Endothelial cell of umbilical vein (primary cell): ENCODE data around the gene ZDHHC17. TPM values are rescaled to one million over a fixed set of nuclear protein-coding genes. Genes with fewer than 3 reads are reported as not detected.
"Not testable (repeated sequence)": the region's sequence is repeated elsewhere in the genome, so short reads cannot be mapped to it uniquely, and the experiment has no call there.

Experiments
- BruUV-seq: library from RNA; stranded (reverse); fragments of 400-500 nt; replicated peaks from 2 replicates; lab custom pipeline; 2021; lab: Mats Ljungman, UMichigan
- CTCF ChIA-PET: fragments of 300-600, 350-600 bp; sonication (Branson Sonifier 250); formaldehyde crosslinking; loops from one replicate; lab custom pipeline; 2021; ENCODE audit warnings: antibody characterized with exemption, inconsistent platforms; lab: Charles Lee
- POLR2A ChIA-PET: fragments of 300-600, 350-600 bp; sonication (Branson Sonifier 250); formaldehyde crosslinking; loops from one replicate; lab custom pipeline; 2021; ENCODE audit warnings: antibody characterized with exemption, inconsistent platforms; lab: Charles Lee
- DNase-seq: peaks from one replicate; pipeline ENCODE4 v3.0.0-alpha.2; 2011; ENCODE audit warnings: low read depth, low spot score
- FAIRE-seq: peaks from 2 replicates; lab custom pipeline; 2011; peaks lifted over from hg19 to GRCh38; lab: Jason Lieb, UNC
- H2AFZ ChIP-seq: 2 replicates; pipeline ENCODE4 v1.6.0; 2012; ENCODE audit warnings: low read depth, low read length, control low read depth, inconsistent platforms
- H3K27ac ChIP-seq: 2 replicates; pipeline ENCODE4 v1.5.1; 2011; ENCODE audit warnings: low read depth, mild to moderate bottlenecking, control low read depth, low read length, moderate library complexity; ENCODE audit not compliant: insufficient read depth
- H3K27me3 ChIP-seq, 2 experiments: 2 replicates each; pipeline versions ENCODE4 v1.6.0 to v1.6.1; 2011; ENCODE audit warnings: low read length in 2 of 2, mixed read lengths in 1 of 2; ENCODE audit not compliant: control insufficient read depth in 2 of 2, insufficient read depth in 2 of 2
- H3K36me3 ChIP-seq, 2 experiments: 2 replicates in 1 of 2; 3 replicates in 1 of 2; pipeline ENCODE4 v1.5.1; 2011; ENCODE audit warnings: low read length in 2 of 2, mild to moderate bottlenecking in 1 of 2, moderate library complexity in 1 of 2; ENCODE audit not compliant: control insufficient read depth in 2 of 2, insufficient read depth in 2 of 2; ENCODE audit errors: extremely low read depth in 1 of 2
- H3K4me1 ChIP-seq: 3 replicates; pipeline ENCODE4 v1.5.1; 2011; ENCODE audit warnings: mild to moderate bottlenecking, low read length; ENCODE audit not compliant: control insufficient read depth, insufficient read depth; ENCODE audit errors: extremely low read depth
- H3K4me2 ChIP-seq: 2 replicates; pipeline ENCODE4 v1.6.1; 2011; ENCODE audit warnings: low read length, control low read depth, mixed read lengths; ENCODE audit not compliant: insufficient read depth
- H3K4me3 ChIP-seq, 3 experiments: fragments of 200-600 bp in 1 of 3; sonication (generic), shearing (Covaris generic) in 1 of 3; replicated peaks in 1 of 3; 2 replicates each; pipeline ENCODE4 v1.5.1; 2011 to 2016; ENCODE audit warnings: control low read depth in 3 of 3, low read length in 3 of 3, mild to moderate bottlenecking in 2 of 3, inconsistent platforms in 1 of 3, low read depth in 1 of 3, moderate library complexity in 1 of 3; ENCODE audit not compliant: insufficient read depth in 1 of 3
- H3K79me2 ChIP-seq: 2 replicates; pipeline ENCODE4 v1.6.0; 2012; ENCODE audit warnings: low read length, inconsistent platforms; ENCODE audit not compliant: control insufficient read depth, insufficient read depth
- H3K9ac ChIP-seq: replicated peaks from 2 replicates; pipeline ENCODE3; 2011; ENCODE audit warnings: low read length, control low read depth; ENCODE audit not compliant: insufficient read depth; ENCODE audit errors: extremely low read depth
- H3K9me1 ChIP-seq: replicated peaks from 3 replicates; pipeline ENCODE4 v1.6.0; 2011; ENCODE audit warnings: mild to moderate bottlenecking, low read length; ENCODE audit not compliant: control insufficient read depth, insufficient read depth; ENCODE audit errors: extremely low read depth
- H3K9me3 ChIP-seq: replicated peaks from 2 replicates; pipeline ENCODE4 v1.5.1; 2012; ENCODE audit warnings: low read length, inconsistent platforms; ENCODE audit not compliant: control insufficient read depth, insufficient read depth
- H4K20me1 ChIP-seq: replicated peaks from 2 replicates; pipeline ENCODE3; 2011; ENCODE audit warnings: mild to moderate bottlenecking, low read length; ENCODE audit not compliant: control insufficient read depth, insufficient read depth; ENCODE audit errors: extremely low read depth
- FOS ChIP-seq: IDR thresholded peaks from 2 replicates; pipeline ENCODE4 v1.6.1; 2011; ENCODE audit warnings: mild to moderate bottlenecking, low read length, moderate library complexity, borderline replicate concordance; ENCODE audit not compliant: insufficient read depth
- GATA2 ChIP-seq: IDR thresholded peaks from 2 replicates; pipeline ENCODE4 v1.7.0; 2011; ENCODE audit warnings: low read depth, mild to moderate bottlenecking, moderate library complexity, mixed read lengths, low read length; ENCODE audit not compliant: insufficient read length, insufficient read depth
- JUN ChIP-seq: IDR thresholded peaks from 2 replicates; pipeline ENCODE4 v1.6.1; 2011; ENCODE audit warnings: borderline replicate concordance, low read depth; ENCODE audit not compliant: insufficient read length, insufficient read depth
- MYC ChIP-seq: IDR thresholded peaks from one replicate; pipeline ENCODE4 v1.6.1; 2011; ENCODE audit warnings: mild to moderate bottlenecking, low read depth, low read length
- POLR2A ChIP-seq: IDR thresholded peaks from 2 replicates; pipeline ENCODE4 v1.6.1; 2012; ENCODE audit warnings: low read depth, mild to moderate bottlenecking, control low read depth, low read length
- POLR2AphosphoS5 ChIP-seq: IDR thresholded peaks from 2 replicates; pipeline ENCODE4 v1.6.1; 2012; ENCODE audit warnings: low read depth, mild to moderate bottlenecking, control low read depth, low read length, moderate library complexity; ENCODE audit not compliant: insufficient read depth
- dilution Hi-C: fragments of 300-500 bp; cut with MboI; formaldehyde crosslinking; loops from one replicate; pipeline ENCODE4 v1.15.0; 2019; ENCODE audit warnings: low sequenced_read_pairs; ENCODE audit not compliant: extremely low pct_ligation_motif_present
- intact Hi-C: fragments of 100-400 bp; cut with micrococcal nuclease; formaldehyde crosslinking; loops from one replicate; pipeline ENCODE4 v1.10.0; 2022
- polyA plus RNA-seq, 4 experiments: library from polyadenylated mRNA; depleted of rRNA in 3 of 4; stranded (reverse) in 3 of 4; unstranded in 1 of 4; fragments of >200 nt; gene quantifications; 2 replicates each; pipeline versions ENCODE4 v1.2.1 to v1.2.3, GENCODE V29; 2011 to 2012; ENCODE audit warnings: missing spikeins in 1 of 4
- total RNA-seq: library from RNA; stranded (reverse); gene quantifications from 2 replicates; pipeline ENCODE4 v1.2.3, GENCODE V29; 2021
- TF ChIP-seq, protein P1 (sequence below): IDR thresholded peaks from 2 replicates; pipeline ENCODE4 v1.6.1; 2011; ENCODE audit not compliant: insufficient read depth, insufficient read length
- TF ChIP-seq, protein P2 (sequence below), 2 donors: IDR thresholded peaks; 1 replicate in 1 of 2; 2 replicates in 1 of 2; pipeline ENCODE4 v1.5.1; 2011; ENCODE audit warnings: low read length in 2 of 2, mild to moderate bottlenecking in 2 of 2, moderate library complexity in 2 of 2, control low read depth in 1 of 2, inconsistent platforms in 1 of 2, low read depth in 1 of 2; ENCODE audit not compliant: insufficient read depth in 1 of 2; ENCODE audit errors: extremely low read depth in 1 of 2

Gene ZDHHC17
- total and polyA plus RNA-seq, 2 donors (not counting 3 experiments of a cell fraction or from before 2014, with no cell fraction given): 21.2 to 26.9 TPM

DNA sequence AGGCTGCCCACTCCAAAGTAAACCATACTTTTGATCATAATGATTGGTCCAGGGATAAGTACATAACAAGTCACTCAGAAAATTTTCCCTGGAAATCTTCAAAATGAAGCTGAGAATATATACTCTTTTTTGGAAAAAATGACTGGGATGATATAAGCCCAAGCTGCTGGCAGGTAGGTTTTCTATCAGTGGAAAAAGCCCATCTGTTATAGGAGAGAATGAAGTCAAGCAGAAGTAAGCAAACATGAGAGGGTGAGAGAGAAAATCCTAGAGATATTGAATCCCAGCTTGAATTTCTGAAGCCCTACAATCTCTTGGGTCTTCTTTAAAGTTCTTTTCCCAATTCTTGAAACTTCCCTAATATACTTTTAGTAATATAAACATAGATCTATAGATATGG lies 37.3 kb upstream of the ZDHHC17 start:
- no TSS peak for BruUV-seq
- peaks cover 0 to 2% of the 10 kb centered on the region in 2 experiments for H3K27me3 ChIP-seq
- H3K4me2 ChIP-seq: no peak overlapping the region
- H3K9me1 ChIP-seq: no peaks in the 10 kb centered on the region
- H3K27ac ChIP-seq: no peak overlapping the region
- H4K20me1 ChIP-seq: no peaks in the 10 kb centered on the region
- FAIRE-seq (no peak), DNase-seq (no peak)
- dilution Hi-C loops (no loop called here), intact Hi-C loops (no loop called here)
- CTCF ChIA-PET: no interaction called here
- H3K9ac ChIP-seq: no peak overlapping the region
- H3K36me3 ChIP-seq: no peaks in the 10 kb centered on the region
- H2AFZ ChIP-seq: no peak overlapping the region
- no peaks in the 10 kb centered on the region for H3K79me2 ChIP-seq
- no peak overlapping the region for H3K4me3 ChIP-seq
- TF ChIP-seq FOS (no peak), POLR2AphosphoS5 (no peak), GATA2 (no peak), MYC (no peak), JUN (no peak), POLR2A (no peak)
- TF ChIP-seq, protein P1, sequence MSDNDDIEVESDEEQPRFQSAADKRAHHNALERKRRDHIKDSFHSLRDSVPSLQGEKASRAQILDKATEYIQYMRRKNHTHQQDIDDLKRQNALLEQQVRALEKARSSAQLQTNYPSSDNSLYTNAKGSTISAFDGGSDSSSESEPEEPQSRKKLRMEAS: no peak
- TF ChIP-seq, protein P2, sequence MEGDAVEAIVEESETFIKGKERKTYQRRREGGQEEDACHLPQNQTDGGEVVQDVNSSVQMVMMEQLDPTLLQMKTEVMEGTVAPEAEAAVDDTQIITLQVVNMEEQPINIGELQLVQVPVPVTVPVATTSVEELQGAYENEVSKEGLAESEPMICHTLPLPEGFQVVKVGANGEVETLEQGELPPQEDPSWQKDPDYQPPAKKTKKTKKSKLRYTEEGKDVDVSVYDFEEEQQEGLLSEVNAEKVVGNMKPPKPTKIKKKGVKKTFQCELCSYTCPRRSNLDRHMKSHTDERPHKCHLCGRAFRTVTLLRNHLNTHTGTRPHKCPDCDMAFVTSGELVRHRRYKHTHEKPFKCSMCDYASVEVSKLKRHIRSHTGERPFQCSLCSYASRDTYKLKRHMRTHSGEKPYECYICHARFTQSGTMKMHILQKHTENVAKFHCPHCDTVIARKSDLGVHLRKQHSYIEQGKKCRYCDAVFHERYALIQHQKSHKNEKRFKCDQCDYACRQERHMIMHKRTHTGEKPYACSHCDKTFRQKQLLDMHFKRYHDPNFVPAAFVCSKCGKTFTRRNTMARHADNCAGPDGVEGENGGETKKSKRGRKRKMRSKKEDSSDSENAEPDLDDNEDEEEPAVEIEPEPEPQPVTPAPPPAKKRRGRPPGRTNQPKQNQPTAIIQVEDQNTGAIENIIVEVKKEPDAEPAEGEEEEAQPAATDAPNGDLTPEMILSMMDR (IDR thresholded peaks at IDR 0.05; ENCODE audit: extremely low read depth in 1 of 2, insufficient read depth in 1 of 2, low read depth in 1 of 2, low read length in 2 of 2): no peak
- H3K4me1 ChIP-seq: no peaks in the 10 kb centered on the region
- H3K9me3 ChIP-seq: no peaks in the 10 kb centered on the region
- POLR2A ChIA-PET: no interaction called here

DNA sequence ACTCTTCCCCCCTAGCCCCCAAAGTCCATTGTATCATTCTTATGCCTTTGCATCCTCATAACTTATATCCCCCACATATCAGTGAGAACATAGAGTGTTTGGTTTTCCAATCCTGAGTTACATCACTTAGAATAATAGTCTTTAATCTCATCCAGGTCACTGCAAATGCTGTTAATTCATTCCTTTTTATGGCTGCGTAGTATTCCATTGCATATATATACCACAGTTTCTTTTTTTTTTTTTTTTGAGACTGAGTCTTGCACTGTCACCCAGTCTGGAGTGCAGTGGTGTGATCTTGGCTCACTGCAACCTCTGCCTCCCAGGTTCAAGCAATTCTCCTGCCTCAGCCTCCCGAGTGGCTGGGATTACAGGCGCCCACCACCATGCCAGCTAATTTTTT lies 31.7 kb upstream of the ZDHHC17 start:
- H3K36me3 ChIP-seq, H3K79me2 ChIP-seq, intact Hi-C loops, H3K27me3 ChIP-seq, DNase-seq, POLR2A ChIA-PET, H4K20me1 ChIP-seq, CTCF ChIA-PET, FAIRE-seq, H3K9me1 ChIP-seq, H3K4me3 ChIP-seq, BruUV-seq, H3K4me2 ChIP-seq, dilution Hi-C loops, H3K9ac ChIP-seq, H3K27ac ChIP-seq, H3K9me3 ChIP-seq, H3K4me1 ChIP-seq, H2AFZ ChIP-seq: not testable (repeated sequence)

DNA sequence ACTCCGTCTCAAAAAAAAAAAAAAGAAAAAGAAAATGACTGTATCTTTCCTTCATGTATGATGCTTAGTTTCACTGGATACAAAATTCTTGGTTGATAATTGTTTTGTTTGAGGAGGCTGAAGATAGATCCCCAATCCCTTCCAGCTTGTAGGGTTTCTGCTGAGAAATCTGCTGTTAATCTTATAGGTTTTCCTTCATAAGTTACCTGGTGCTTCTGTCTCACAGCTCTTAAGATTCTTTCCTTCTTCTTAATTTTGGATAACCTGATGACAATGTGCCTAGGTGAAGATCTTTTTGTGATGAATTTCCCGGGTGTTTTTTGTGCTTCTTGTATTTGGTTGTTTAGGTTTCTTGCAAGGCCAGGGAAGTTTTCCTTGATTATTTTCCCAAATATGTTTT lies 26.2 kb upstream of the ZDHHC17 start:
- H3K27ac ChIP-seq, dilution Hi-C loops, H3K79me2 ChIP-seq, DNase-seq, POLR2A ChIA-PET, H3K9me1 ChIP-seq, FAIRE-seq, intact Hi-C loops, H3K4me2 ChIP-seq, H3K4me3 ChIP-seq, H3K4me1 ChIP-seq, H4K20me1 ChIP-seq, H2AFZ ChIP-seq, BruUV-seq, H3K9ac ChIP-seq, H3K27me3 ChIP-seq, H3K36me3 ChIP-seq, H3K9me3 ChIP-seq: not testable (repeated sequence)
- CTCF ChIA-PET: interaction anchor here (1.6 kb wide), 1 partner anchor 53 kb away, joined by 3 read pairs; no protein-coding TSS in a partner anchor
